Kidney (tissue), 14 donors: ENCODE data around the gene ZNF200. TPM values are rescaled to one million over a fixed set of nuclear protein-coding genes. Genes with fewer than 3 reads are reported as not detected.

Experiments
- DNase-seq, 5 donors: peaks; one replicate each; pipeline ENCODE4 v3.0.0-alpha.2; 2013 to 2020
- FAIRE-seq: peaks from 2 replicates; lab custom pipeline; 2012; peaks lifted over from hg19 to GRCh38; lab: Jason Lieb, UNC
- H3K27ac ChIP-seq, 2 donors: one replicate each; pipeline ENCODE4 v1.7.0; 2013; ENCODE audit warnings: low read depth in 2 of 2, low read length in 2 of 2, inconsistent platforms in 1 of 2
- H3K27me3 ChIP-seq: one replicate; pipeline ENCODE4 v1.7.1; 2013; ENCODE audit warnings: low read length, inconsistent platforms; ENCODE audit not compliant: control insufficient read depth, insufficient read depth
- H3K36me3 ChIP-seq, 3 donors: one replicate each; pipeline versions ENCODE4 v1.7.0 to v1.7.1; 2013; ENCODE audit warnings: low read length in 3 of 3, control low read depth in 1 of 3, inconsistent platforms in 1 of 3; ENCODE audit not compliant: insufficient read depth in 3 of 3, control insufficient read depth in 2 of 3
- H3K4me1 ChIP-seq, 3 donors: one replicate each; pipeline versions ENCODE4 v1.7.0 to v1.7.1; 2013; ENCODE audit warnings: low read length in 3 of 3, inconsistent platforms in 1 of 3, low read depth in 1 of 3; ENCODE audit not compliant: control insufficient read depth in 2 of 3, insufficient read depth in 2 of 3
- H3K4me3 ChIP-seq, 3 donors: one replicate each; pipeline versions ENCODE4 v1.7.0 to v1.8.1; 2013; ENCODE audit warnings: low read length in 3 of 3, control low read depth in 1 of 3, inconsistent platforms in 1 of 3
- H3K9ac ChIP-seq, 3 donors: one replicate each; pipeline versions ENCODE4 v1.7.0 to v1.7.1; 2013; ENCODE audit warnings: low read length in 3 of 3, control low read depth in 1 of 3, inconsistent platforms in 1 of 3
- H3K9me3 ChIP-seq, 3 donors: one replicate each; pipeline versions ENCODE4 v1.7.0 to v1.7.1; 2013; ENCODE audit warnings: low read length in 3 of 3, control low read depth in 1 of 3, inconsistent platforms in 1 of 3; ENCODE audit not compliant: control insufficient read depth in 2 of 3, insufficient read depth in 1 of 3
- intact Hi-C: fragments of 100-400 bp; cut with DNase I; formaldehyde crosslinking; loops from one replicate; pipeline ENCODE4 v1.11.1; 2022
- polyA plus RNA-seq: library from polyadenylated mRNA; stranded (reverse); fragments of 350-450 nt; fragmentation: Illumina TruSeq; extraction: RNeasy Lipid Tissue Mini Kit (QIAGEN cat#74804); gene quantifications from one replicate; pipeline ENCODE4 v1.2.3, GENCODE V29; 2014; ENCODE audit warnings: low read depth, low replicate concordance; ENCODE audit not compliant: insufficient read depth
- total RNA-seq: library from RNA; stranded (reverse); fragmentation: NEBNext Ultra II Directional; extraction: Animal tissue kit (Norgen Biotek cat#: 25700); gene quantifications from one replicate; pipeline ENCODE4 v1.2.1, GENCODE V29; 2021
- TF ChIP-seq, protein P1 (sequence below): IDR thresholded peaks from 3 replicates; pipeline ENCODE4 v1.5.1; 2012; ENCODE audit warnings: mild to moderate bottlenecking, moderate library complexity, borderline replicate concordance; ENCODE audit not compliant: insufficient read depth; ENCODE audit errors: extremely low read depth
- donor health status: control.
- donor health status: control.
- donor health status: control.
- donor health status: control.
- donor health status: control.
- donor health status: DM: yes; HTN: yes; CAD: no.
- donor health status: Normal renal cell carcinoma (clear cell type).

Gene ZNF200
- total and polyA plus RNA-seq, 2 donors from 2014 or later: 3.3 to 9.6 TPM

DNA sequence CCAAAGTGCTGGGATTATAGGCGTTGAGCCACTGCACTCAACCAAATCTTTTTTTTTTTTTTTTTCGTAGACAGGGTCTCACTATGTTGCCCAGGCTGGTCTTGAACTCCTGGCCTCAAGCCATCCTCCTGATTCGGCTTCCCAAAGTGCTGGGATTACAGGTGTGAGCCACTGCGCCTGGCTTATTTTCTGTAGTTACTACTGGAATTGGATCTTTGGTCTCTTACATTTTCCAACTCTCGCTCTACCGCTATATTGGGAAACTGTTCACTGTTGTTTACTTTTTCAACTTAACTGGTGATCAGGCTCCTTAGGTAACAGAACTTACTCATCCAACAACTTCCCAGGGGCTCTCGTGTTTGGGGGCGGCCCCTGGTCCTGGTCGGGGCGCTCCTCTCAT, 14.1 kb downstream of the ZNF200 start:
- TF ChIP-seq, protein P1, sequence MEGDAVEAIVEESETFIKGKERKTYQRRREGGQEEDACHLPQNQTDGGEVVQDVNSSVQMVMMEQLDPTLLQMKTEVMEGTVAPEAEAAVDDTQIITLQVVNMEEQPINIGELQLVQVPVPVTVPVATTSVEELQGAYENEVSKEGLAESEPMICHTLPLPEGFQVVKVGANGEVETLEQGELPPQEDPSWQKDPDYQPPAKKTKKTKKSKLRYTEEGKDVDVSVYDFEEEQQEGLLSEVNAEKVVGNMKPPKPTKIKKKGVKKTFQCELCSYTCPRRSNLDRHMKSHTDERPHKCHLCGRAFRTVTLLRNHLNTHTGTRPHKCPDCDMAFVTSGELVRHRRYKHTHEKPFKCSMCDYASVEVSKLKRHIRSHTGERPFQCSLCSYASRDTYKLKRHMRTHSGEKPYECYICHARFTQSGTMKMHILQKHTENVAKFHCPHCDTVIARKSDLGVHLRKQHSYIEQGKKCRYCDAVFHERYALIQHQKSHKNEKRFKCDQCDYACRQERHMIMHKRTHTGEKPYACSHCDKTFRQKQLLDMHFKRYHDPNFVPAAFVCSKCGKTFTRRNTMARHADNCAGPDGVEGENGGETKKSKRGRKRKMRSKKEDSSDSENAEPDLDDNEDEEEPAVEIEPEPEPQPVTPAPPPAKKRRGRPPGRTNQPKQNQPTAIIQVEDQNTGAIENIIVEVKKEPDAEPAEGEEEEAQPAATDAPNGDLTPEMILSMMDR: no peak
- H3K9me3 ChIP-seq: peaks cover 4 to 46% (median 29%) of the 10 kb centered on the region in 3 donors
- H3K36me3 ChIP-seq: peaks cover 8 to 23% (median 15%) of the 10 kb centered on the region in 3 donors
- no peak overlapping the region for H3K9ac ChIP-seq
- DNase-seq (no peak), FAIRE-seq (no peak)
- H3K27me3 ChIP-seq: no peaks in the 10 kb centered on the region
- intact Hi-C loops: no loop called here
- no peak overlapping the region for H3K27ac ChIP-seq
- H3K4me3 ChIP-seq: no peak overlapping the region
- H3K4me1 ChIP-seq: no peaks in the 10 kb centered on the region

DNA sequence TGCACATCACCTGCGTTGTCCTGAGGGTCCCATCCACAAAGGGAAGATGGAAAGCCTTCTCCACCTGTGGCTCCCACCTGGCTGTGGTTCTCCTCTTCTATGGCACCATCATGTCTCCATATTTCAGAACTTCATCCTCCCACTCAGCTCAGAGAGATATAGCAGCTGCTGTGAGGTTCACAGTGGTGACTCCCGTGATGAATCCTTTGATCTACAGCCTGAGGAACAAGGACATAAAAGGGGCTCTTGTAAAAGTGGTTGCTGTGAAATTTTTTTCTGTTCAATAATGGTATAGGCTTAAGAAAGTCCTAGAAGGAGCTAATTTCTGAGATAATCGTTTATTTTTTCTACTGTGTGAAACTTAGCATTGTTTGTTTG, 18.7 kb downstream of the ZNF200 start:
- H3K9me3 ChIP-seq: peaks cover 0 to 5% (median 2%) of the 10 kb centered on the region in 3 donors
- FAIRE-seq (no peak), DNase-seq (no peak)
- no peaks in the 10 kb centered on the region for H3K27me3 ChIP-seq
- TF ChIP-seq, protein P1: no peak
- intact Hi-C loops: no loop called here
- H3K36me3 ChIP-seq: no peaks in the 10 kb centered on the region
- no peaks in the 10 kb centered on the region for H3K4me1 ChIP-seq
- no peak overlapping the region for H3K27ac ChIP-seq
- H3K4me3 ChIP-seq: no peak overlapping the region
- H3K9ac ChIP-seq: no peak overlapping the region

DNA sequence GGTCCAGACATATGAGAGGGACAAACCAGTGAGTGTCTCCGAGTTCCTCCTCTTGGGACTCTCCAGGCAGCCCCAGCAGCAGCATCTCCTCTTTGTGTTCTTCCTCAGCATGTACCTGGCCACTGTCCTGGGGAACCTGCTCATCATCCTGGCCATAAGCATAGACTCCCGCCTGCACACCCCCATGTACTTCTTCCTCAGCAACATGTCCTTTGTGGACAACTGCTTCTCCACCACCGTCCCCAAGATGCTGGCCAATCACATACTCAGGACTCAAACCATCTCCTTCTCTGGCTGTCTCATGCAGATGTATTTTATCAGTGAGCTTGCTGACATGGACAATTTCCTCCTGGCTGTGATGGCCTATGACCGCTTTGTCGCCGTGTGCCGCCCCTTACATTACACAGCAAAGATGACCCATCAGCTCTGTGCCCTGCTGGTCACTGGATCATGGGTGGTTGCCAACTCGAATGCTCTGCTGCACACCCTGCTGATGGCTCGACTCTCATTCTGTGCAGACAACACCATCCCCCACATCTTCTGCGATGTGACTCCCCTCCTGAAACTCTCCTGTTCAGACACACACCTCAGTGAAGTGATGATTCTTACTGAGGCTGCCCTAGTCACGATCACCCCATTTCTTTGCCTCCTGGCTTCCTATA, 19.2 kb downstream of the ZNF200 start:
- no peak for FAIRE-seq

More for the DNA sequence above, 19.2 kb downstream of the ZNF200 start:
- Histone ChIP-seq H3K9me3 (peaks cover 0 to 2% (median 0%) of the 10 kb centered on the region in 3 donors), H3K4me1 (no peaks in the 10 kb centered on the region), H3K4me3 (no peak overlapping the region), H3K36me3 (no peaks in the 10 kb centered on the region), H3K9ac (no peak overlapping the region), H3K27me3 (no peaks in the 10 kb centered on the region), H3K27ac (no peak overlapping the region)
- TF ChIP-seq, protein P1: no peak
- DNase-seq: no peak
- intact Hi-C loops: no loop called here
